H9 (cell line): ENCODE results near the gene DHFR2. TPM values are rescaled to one million over a fixed set of nuclear protein-coding genes. Genes with fewer than 3 reads are reported as not detected.

Source experiments
- DNase-seq: peaks from one replicate; pipeline ENCODE4 v3.0.0-alpha.2; 2017
- H2AFZ ChIP-seq: one replicate; pipeline ENCODE4 v1.6.1; 2013; ENCODE audit warnings: mild to moderate bottlenecking, low read length, control low read depth, moderate library complexity
- H2AK5ac ChIP-seq: 2 replicates; pipeline ENCODE4 v1.6.1; 2013; ENCODE audit warnings: low read length, control low read depth, mixed read lengths; ENCODE audit not compliant: insufficient read length
- H2BK120ac ChIP-seq: one replicate; pipeline ENCODE4 v1.6.1; 2013; ENCODE audit warnings: low read depth, mild to moderate bottlenecking, low read length, control low read depth, inconsistent platforms; ENCODE audit not compliant: poor library complexity, severe bottlenecking
- H2BK12ac ChIP-seq: 2 replicates; pipeline ENCODE4 v1.6.1; 2013; ENCODE audit warnings: low read length, control low read depth, mixed read lengths, low read depth; ENCODE audit not compliant: insufficient read length
- H2BK15ac ChIP-seq: 2 replicates; pipeline ENCODE4 v1.6.1; 2013; ENCODE audit warnings: low read depth, low read length, control low read depth
- H2BK20ac ChIP-seq: one replicate; pipeline ENCODE4 v1.6.1; 2013; ENCODE audit warnings: low read depth, mild to moderate bottlenecking, low read length, control low read depth, inconsistent platforms; ENCODE audit not compliant: poor library complexity, severe bottlenecking
- H2BK5ac ChIP-seq: 2 replicates; pipeline ENCODE4 v1.6.1; 2013; ENCODE audit warnings: low read length, control low read depth, mixed read lengths; ENCODE audit not compliant: insufficient read length
- H3K14ac ChIP-seq: 2 replicates; pipeline ENCODE4 v1.6.1; 2013; ENCODE audit warnings: low read length, control low read depth; ENCODE audit not compliant: insufficient read depth
- H3K18ac ChIP-seq: 2 replicates; pipeline ENCODE4 v1.6.1; 2013; ENCODE audit warnings: low read depth, mild to moderate bottlenecking, mixed read lengths, low read length, control low read depth; ENCODE audit not compliant: insufficient read length
- H3K23ac ChIP-seq: 2 replicates; pipeline ENCODE4 v1.6.1; 2013; ENCODE audit warnings: low read length, control low read depth, mixed read lengths, low read depth; ENCODE audit not compliant: insufficient read length
- H3K23me2 ChIP-seq: 2 replicates; pipeline ENCODE4 v1.6.1; 2013; ENCODE audit warnings: low read depth, mild to moderate bottlenecking, mixed read lengths, low read length, control low read depth; ENCODE audit not compliant: insufficient read length, poor library complexity, severe bottlenecking
- H3K27ac ChIP-seq: 2 replicates; pipeline ENCODE4 v1.5.1; 2013; ENCODE audit warnings: low read length, control low read depth, mixed read lengths, low read depth; ENCODE audit not compliant: insufficient read length
- H3K27me3 ChIP-seq: 2 replicates; pipeline ENCODE4 v1.6.1; 2013; ENCODE audit warnings: low read length, control low read depth, inconsistent platforms; ENCODE audit not compliant: insufficient read depth
- H3K4ac ChIP-seq: 2 replicates; pipeline ENCODE4 v1.6.1; 2013; ENCODE audit warnings: low read depth, mild to moderate bottlenecking, control low read depth, inconsistent platforms, low read length, moderate library complexity
- H3K4me1 ChIP-seq: 2 replicates; pipeline ENCODE4 v1.6.1; 2013; ENCODE audit warnings: low read length, control low read depth, inconsistent platforms; ENCODE audit not compliant: insufficient read depth
- H3K4me2 ChIP-seq: 2 replicates; pipeline ENCODE4 v1.6.1; 2013; ENCODE audit warnings: low read length, control low read depth, mixed read lengths; ENCODE audit not compliant: insufficient read length, insufficient read depth
- H3K56ac ChIP-seq: 2 replicates; pipeline ENCODE4 v1.6.1; 2013; ENCODE audit warnings: low read depth, mild to moderate bottlenecking, mixed read lengths, low read length, control low read depth; ENCODE audit not compliant: insufficient read length
- H3K79me1 ChIP-seq: 2 replicates; pipeline ENCODE4 v1.6.1; 2013; ENCODE audit warnings: low read depth, mild to moderate bottlenecking, moderate library complexity, low read length, control low read depth, inconsistent platforms; ENCODE audit not compliant: insufficient read depth, poor library complexity, severe bottlenecking
- H3K79me2 ChIP-seq: 2 replicates; pipeline ENCODE4 v1.6.1; 2013; ENCODE audit warnings: low read length, control low read depth, inconsistent platforms; ENCODE audit not compliant: insufficient read depth
- H3K9ac ChIP-seq: 2 replicates; pipeline ENCODE4 v1.6.1; 2013; ENCODE audit warnings: low read length, control low read depth, mixed read lengths; ENCODE audit not compliant: insufficient read length; ENCODE audit errors: extremely low read depth
- H3K9me3 ChIP-seq: one replicate; pipeline ENCODE4 v1.6.1; 2013; ENCODE audit warnings: low read depth, low read length, inconsistent platforms; ENCODE audit not compliant: control insufficient read depth
- H3T11ph ChIP-seq: one replicate; pipeline ENCODE4 v1.6.1; 2013; ENCODE audit warnings: mild to moderate bottlenecking, low read length, control low read depth, inconsistent platforms
- H4K20me1 ChIP-seq: one replicate; pipeline ENCODE4 v1.6.1; 2013; ENCODE audit not compliant: control insufficient read depth, insufficient read length, insufficient read depth
- H4K5ac ChIP-seq: 2 replicates; pipeline ENCODE4 v1.6.1; 2013; ENCODE audit warnings: low read depth, mild to moderate bottlenecking, mixed read lengths, low read length, control low read depth; ENCODE audit not compliant: insufficient read length
- H4K8ac ChIP-seq: replicated peaks from 2 replicates; pipeline ENCODE4 v1.6.1; 2013; ENCODE audit warnings: low read length, control low read depth, mixed read lengths, low read depth; ENCODE audit not compliant: insufficient read length
- H4K91ac ChIP-seq: 2 replicates; pipeline ENCODE4 v1.6.1; 2013; ENCODE audit warnings: low read depth, mild to moderate bottlenecking, moderate library complexity, mixed read lengths, low read length, control low read depth; ENCODE audit not compliant: insufficient read length
- H3K27ac Mint-ChIP-seq, 3 experiments: 2 replicates in 2 of 3; 3 replicates in 1 of 3; pipeline ENCODE4 v1.8.0; 2020 to 2021; ENCODE audit warnings: mixed read lengths in 3 of 3, mild to moderate bottlenecking in 1 of 3, moderate library complexity in 1 of 3
- H3K27me3 Mint-ChIP-seq: 2 replicates; pipeline ENCODE4 v1.8.0; 2021; ENCODE audit warnings: low read depth, mild to moderate bottlenecking, moderate library complexity, mixed read lengths
- H3K36me3 Mint-ChIP-seq, 3 experiments: 2 replicates in 2 of 3; 3 replicates in 1 of 3; pipeline ENCODE4 v1.8.0; 2020 to 2021; ENCODE audit warnings: low read depth in 3 of 3, mixed read lengths in 3 of 3; ENCODE audit not compliant: insufficient read depth in 1 of 3
- H3K4me1 Mint-ChIP-seq, 2 experiments: 2 replicates each; pipeline ENCODE4 v1.8.0; 2020; ENCODE audit warnings: mixed read lengths in 2 of 2
- H3K4me3 Mint-ChIP-seq, 2 experiments: 2 replicates in 1 of 2; 3 replicates in 1 of 2; pipeline ENCODE4 v1.8.0; 2020 to 2021; ENCODE audit warnings: mild to moderate bottlenecking in 2 of 2, mixed read lengths in 2 of 2, moderate library complexity in 1 of 2
- H3K9me3 Mint-ChIP-seq, 2 experiments: 2 replicates in 1 of 2; 3 replicates in 1 of 2; pipeline ENCODE4 v1.8.0; 2020; ENCODE audit warnings: mild to moderate bottlenecking in 2 of 2, mixed read lengths in 2 of 2, moderate library complexity in 1 of 2
- WGBS: extraction: QIAGEN DNeasy Blood & Tissue Kit; methylation state at CpG from one replicate; pipeline ENCODE4 v1.1.7; 2013; ENCODE audit warnings: missing lambda C conversion rate, low lambda C conversion rate, mixed read lengths; ENCODE audit not compliant: insufficient read length; ENCODE audit errors: extremely low coverage; 5-methylcytosine and 5-hydroxymethylcytosine counted together
- total RNA-seq: library from RNA; stranded (reverse); gene quantifications from 2 replicates; pipeline ENCODE4 v1.2.1, GENCODE V29; 2021
- TF ChIP-seq, protein P1 (sequence below): fragments of 200-600 bp; sonication (generic); conservative IDR thresholded peaks from 3 replicates; pipeline ENCODE4 v1.8.0; 2021; ENCODE audit warnings: antibody characterized with exemption, mild to moderate bottlenecking

Gene DHFR2
- total RNA-seq, 1 experiment from 2014 or later = 1.6 TPM

DNA sequence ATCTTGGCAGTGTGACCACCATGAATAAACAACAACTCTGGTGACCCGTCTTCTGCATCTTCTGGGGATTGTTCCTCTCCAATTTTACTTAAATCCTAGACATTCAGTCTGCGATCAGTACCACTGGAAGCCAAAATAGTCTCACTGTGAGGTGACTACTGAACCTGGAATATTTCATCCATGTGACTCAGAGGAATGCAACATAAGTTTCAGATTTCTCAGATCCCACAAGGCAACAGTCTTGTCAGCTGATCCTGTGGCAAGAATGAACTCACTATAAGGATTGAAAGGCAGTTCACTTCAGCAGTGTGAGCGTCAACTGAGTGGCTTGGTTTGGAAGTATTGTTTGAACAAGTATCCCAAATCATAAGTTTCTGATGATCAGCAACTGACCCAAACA is 13.3 kb upstream of the DHFR2 start:
- H3K4me1 ChIP-seq = no peaks in the 10 kb centered on the region
- H4K20me1 ChIP-seq = no peaks in the 10 kb centered on the region
- H4K8ac ChIP-seq = no peak overlapping the region
- no peak overlapping the region for H2AK5ac ChIP-seq
- Mint-ChIP-seq H3K4me1 (0 out of 4 replicates have a peak, but pooled peaks cover 0 to 2% of the 10 kb centered on the region in 2 experiments), H3K4me3 (no peak overlapping the region), H3K36me3 (peaks cover 7 to 13% (median 10%) of the 10 kb centered on the region in 3 experiments), H3K27ac (no peak overlapping the region), H3K9me3 (0 out of 5 replicates have a peak, but pooled peaks cover 0 to 2% of the 10 kb centered on the region in 2 experiments), H3K27me3 (no peaks in the 10 kb centered on the region)
- TF ChIP-seq, protein P1, sequence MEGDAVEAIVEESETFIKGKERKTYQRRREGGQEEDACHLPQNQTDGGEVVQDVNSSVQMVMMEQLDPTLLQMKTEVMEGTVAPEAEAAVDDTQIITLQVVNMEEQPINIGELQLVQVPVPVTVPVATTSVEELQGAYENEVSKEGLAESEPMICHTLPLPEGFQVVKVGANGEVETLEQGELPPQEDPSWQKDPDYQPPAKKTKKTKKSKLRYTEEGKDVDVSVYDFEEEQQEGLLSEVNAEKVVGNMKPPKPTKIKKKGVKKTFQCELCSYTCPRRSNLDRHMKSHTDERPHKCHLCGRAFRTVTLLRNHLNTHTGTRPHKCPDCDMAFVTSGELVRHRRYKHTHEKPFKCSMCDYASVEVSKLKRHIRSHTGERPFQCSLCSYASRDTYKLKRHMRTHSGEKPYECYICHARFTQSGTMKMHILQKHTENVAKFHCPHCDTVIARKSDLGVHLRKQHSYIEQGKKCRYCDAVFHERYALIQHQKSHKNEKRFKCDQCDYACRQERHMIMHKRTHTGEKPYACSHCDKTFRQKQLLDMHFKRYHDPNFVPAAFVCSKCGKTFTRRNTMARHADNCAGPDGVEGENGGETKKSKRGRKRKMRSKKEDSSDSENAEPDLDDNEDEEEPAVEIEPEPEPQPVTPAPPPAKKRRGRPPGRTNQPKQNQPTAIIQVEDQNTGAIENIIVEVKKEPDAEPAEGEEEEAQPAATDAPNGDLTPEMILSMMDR = no peak
- H2BK15ac ChIP-seq = no peak overlapping the region
- no peak overlapping the region for H4K91ac ChIP-seq
- H3K9me3 ChIP-seq = no peaks in the 10 kb centered on the region
- H3K79me2 ChIP-seq = no peaks in the 10 kb centered on the region
- H3K23ac ChIP-seq = no peak overlapping the region
- no peak overlapping the region for H3K4me2 ChIP-seq
- H3K23me2 ChIP-seq = no peaks in the 10 kb centered on the region
- H2BK5ac ChIP-seq = no peak overlapping the region
- H3K4ac ChIP-seq = no peak overlapping the region
- no peak overlapping the region for H2BK12ac ChIP-seq
- H3K18ac ChIP-seq = no peak overlapping the region
- no peak overlapping the region for H4K5ac ChIP-seq
- no peak overlapping the region for H2AFZ ChIP-seq
- no peak overlapping the region for H3K9ac ChIP-seq
- no peak overlapping the region for H3K56ac ChIP-seq
- H2BK120ac ChIP-seq = no peak overlapping the region
- no peak overlapping the region for H3T11ph ChIP-seq
- no peak overlapping the region for H3K14ac ChIP-seq
- no peaks in the 10 kb centered on the region for H3K79me1 ChIP-seq
- no CpG with 5 or more reads among the region's 3 CpGs for WGBS
- H3K27ac ChIP-seq = no peak overlapping the region
- H2BK20ac ChIP-seq = no peak overlapping the region
- H3K27me3 ChIP-seq = no peaks in the 10 kb centered on the region
- no peak for DNase-seq
